ENCODE measurements around the gene PDLIM5. TPM values are rescaled to one million over a fixed set of nuclear protein-coding genes. Genes with fewer than 3 reads are reported as not detected.

PDLIM5 gene
- total and polyA plus RNA-seq, 2 of the 8 experiments (the other 6 are each of a cell fraction or from before 2014, with no cell fraction given), result 37.3 to 62.1 TPM

GRCh38 chr4:94523617-94524016 is 71.9 kb downstream of the PDLIM5 start (continued):
- TF ChIP-seq, protein P1, sequence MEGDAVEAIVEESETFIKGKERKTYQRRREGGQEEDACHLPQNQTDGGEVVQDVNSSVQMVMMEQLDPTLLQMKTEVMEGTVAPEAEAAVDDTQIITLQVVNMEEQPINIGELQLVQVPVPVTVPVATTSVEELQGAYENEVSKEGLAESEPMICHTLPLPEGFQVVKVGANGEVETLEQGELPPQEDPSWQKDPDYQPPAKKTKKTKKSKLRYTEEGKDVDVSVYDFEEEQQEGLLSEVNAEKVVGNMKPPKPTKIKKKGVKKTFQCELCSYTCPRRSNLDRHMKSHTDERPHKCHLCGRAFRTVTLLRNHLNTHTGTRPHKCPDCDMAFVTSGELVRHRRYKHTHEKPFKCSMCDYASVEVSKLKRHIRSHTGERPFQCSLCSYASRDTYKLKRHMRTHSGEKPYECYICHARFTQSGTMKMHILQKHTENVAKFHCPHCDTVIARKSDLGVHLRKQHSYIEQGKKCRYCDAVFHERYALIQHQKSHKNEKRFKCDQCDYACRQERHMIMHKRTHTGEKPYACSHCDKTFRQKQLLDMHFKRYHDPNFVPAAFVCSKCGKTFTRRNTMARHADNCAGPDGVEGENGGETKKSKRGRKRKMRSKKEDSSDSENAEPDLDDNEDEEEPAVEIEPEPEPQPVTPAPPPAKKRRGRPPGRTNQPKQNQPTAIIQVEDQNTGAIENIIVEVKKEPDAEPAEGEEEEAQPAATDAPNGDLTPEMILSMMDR (IDR thresholded peaks at IDR 0.05; ENCODE audit: control extremely low read depth in 1 of 3, insufficient read depth in 1 of 3, low read depth in 1 of 3, low read length in 3 of 3), result no peak
- TF ChIP-seq BCL11A (IDR thresholded peaks at IDR 0.05; ENCODE audit: low read depth in 2 of 2, low read length in 2 of 2) (no peak), HDAC6 (IDR thresholded peaks at IDR 0.05; ENCODE audit: low read depth, low read length) (no peak), POLR2AphosphoS5 (IDR thresholded peaks at IDR 0.05; ENCODE audit: low read depth, low read length) (no peak), NRF1 (IDR thresholded peaks at IDR 0.05; ENCODE audit: low read depth, low read length) (no peak), BACH1 (IDR thresholded peaks at IDR 0.05; ENCODE audit: low read length) (no peak)

Data from H1 (cell line).